Heart left ventricle (tissue), 13 donors: Measurements from ENCODE around the gene C2.

Source experiments
- POLR2A ChIP-seq, 2 donors: fragments of 450-650 bp; IDR thresholded peaks; one replicate each; pipeline ENCODE4 v1.6.1; 2017; ENCODE audit warnings: antibody characterized with exemption in 2 of 2, mild to moderate bottlenecking in 2 of 2, moderate library complexity in 2 of 2
- TF ChIP-seq, protein P1 (sequence below), 12 donors: fragments of 200-600 bp; sonication (generic) in 4 of 12; IDR thresholded peaks; one replicate each; pipeline versions ENCODE4 v1.5.0 to v1.8.0; 2018 to 2022; ENCODE audit warnings: antibody characterized with exemption in 12 of 12, mild to moderate bottlenecking in 5 of 12
- donor health status: ischemic (EF 13 %, LVEDD 7.1; RV severe dilation, severe dysfunction).
- donor health status: DM: no; HTN: yes; CAD: no.
- donor health status: DM: no; HTN: no; CAD: no.
- donor health status: ischemic (EF 25% LVEDD 6.9; RV normal size, moderate dysfunction).
- donor health status: ischemic (EF 25% LVEDD 5.7; RV mildly dilated, moderate dysfunction).
- donor health status: ischemic (EF 35%, LVEDD 5.7; RV mildly dilated, moderate dysfunction).
- donor health status: nonischemic (EF 11% LVEDD 7.7; RV severe dilation, severe dysfunction).
- donor health status: DM: yes; HTN: yes; CAD: no.
- donor health status: PGD.
- donor health status: ischemic (EF 29% LVEDD 5.4; RV normal size, mild dysfunction).
- donor health status: nonischemic (EF 23%, LVEDD 6.1; RV moderate dilation, normal function).

DNA sequence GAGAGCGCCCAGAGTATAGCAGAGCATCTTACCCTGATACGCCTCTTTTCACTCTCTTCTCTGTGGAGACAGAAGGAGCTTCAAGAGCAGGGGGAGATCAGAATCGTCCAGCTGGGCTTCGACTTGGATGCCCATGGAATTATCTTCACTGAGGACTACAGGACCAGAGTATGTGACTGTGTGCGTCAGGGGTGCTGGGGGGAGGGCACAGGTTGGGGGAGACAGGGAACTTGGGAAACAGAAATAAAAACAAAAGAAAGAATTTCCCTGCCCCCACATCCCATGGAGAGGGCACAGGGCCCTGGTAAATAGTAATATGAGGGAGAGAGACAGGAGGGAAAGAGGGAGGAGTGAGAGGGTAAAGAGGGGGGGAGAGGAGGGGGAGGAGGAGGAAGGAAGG is 51.3 kb downstream of the C2 start:
- TF ChIP-seq, protein P1, sequence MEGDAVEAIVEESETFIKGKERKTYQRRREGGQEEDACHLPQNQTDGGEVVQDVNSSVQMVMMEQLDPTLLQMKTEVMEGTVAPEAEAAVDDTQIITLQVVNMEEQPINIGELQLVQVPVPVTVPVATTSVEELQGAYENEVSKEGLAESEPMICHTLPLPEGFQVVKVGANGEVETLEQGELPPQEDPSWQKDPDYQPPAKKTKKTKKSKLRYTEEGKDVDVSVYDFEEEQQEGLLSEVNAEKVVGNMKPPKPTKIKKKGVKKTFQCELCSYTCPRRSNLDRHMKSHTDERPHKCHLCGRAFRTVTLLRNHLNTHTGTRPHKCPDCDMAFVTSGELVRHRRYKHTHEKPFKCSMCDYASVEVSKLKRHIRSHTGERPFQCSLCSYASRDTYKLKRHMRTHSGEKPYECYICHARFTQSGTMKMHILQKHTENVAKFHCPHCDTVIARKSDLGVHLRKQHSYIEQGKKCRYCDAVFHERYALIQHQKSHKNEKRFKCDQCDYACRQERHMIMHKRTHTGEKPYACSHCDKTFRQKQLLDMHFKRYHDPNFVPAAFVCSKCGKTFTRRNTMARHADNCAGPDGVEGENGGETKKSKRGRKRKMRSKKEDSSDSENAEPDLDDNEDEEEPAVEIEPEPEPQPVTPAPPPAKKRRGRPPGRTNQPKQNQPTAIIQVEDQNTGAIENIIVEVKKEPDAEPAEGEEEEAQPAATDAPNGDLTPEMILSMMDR (IDR thresholded peaks at IDR 0.05): no peak
- TF ChIP-seq POLR2A (IDR thresholded peaks at IDR 0.05): no peak
